GM18868 (cell line): Measurements from ENCODE around the gene SMYD3.
"Not testable (repeated sequence)": the region's sequence is repeated elsewhere in the genome, so short reads cannot be mapped to it uniquely, and the experiment has no call there.

ENCODE experiments used
- ATAC-seq: cut with Tn5 transposase; IDR thresholded peaks from one replicate; pipeline ENCODE4 v1.9.1; 2021; ENCODE audit warnings: mild to moderate bottlenecking, moderate library complexity; ENCODE audit not compliant: unreplicated experiment

The SMYD3 gene

DNA sequence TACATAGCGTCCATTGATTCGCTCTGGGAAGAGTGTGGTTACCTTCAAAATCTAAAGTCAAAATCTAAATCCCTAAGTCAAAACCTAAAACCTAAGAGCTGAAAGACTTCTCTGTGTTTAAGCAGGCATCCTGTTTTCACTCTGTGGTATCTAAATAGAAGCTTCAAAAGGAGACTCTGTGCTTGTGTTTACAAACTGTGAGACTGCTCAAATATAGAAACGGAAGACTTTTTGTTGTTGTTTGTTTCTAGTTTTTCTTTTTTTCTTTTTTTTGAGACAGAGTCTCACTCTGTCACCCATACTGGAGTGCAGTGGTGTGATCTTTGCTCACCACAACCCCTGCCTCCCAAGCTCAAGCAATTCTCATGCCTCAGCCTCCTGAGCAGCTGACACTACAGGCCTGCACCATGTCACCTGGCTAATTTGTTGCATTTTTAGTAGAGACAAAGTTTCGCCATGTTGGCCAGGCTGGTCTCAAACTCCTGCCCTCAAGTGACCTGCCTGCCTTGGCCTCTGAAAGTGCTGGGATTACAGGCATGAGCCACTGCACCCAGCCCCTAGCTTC, 425.9 kb downstream of the SMYD3 start:
- ATAC-seq: no peak

DNA sequence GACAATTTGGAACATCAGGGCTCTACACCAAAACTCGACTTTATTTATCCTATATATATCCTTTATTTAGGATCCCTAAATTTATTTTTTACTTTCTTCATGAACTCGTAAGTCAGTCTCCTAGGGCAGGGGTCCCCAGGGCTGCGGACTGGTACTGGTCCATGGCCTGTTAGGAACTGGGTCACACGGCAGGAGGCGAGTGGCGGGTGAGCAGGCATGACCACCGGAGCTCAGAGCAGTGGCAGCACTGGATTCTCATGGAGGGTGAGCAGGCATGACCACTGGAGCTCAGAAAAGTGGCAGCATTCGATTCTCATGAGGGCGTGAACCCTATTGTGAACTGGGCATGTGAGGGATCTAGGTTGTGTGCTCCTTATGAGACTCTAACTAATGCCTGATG, 427.0 kb downstream of the SMYD3 start:
- no peak for ATAC-seq

DNA sequence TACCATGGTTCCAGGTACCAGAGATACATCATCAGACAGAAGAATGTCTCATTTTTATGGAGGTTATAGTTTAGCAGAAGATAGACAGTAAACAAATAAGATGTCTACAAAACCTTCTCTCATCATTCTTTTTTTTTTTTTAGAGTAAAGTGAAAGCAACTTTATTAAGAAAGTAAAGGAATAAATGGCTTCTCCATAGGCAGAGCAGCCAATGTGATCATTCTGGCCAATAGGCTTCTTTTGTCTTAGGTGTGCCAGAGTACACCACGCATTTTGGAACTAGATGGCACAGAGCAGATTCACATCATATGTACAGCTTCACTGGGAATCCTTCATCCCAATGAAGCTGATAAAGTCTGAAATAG, 428.2 kb downstream of the SMYD3 start:
- no peak for ATAC-seq

DNA sequence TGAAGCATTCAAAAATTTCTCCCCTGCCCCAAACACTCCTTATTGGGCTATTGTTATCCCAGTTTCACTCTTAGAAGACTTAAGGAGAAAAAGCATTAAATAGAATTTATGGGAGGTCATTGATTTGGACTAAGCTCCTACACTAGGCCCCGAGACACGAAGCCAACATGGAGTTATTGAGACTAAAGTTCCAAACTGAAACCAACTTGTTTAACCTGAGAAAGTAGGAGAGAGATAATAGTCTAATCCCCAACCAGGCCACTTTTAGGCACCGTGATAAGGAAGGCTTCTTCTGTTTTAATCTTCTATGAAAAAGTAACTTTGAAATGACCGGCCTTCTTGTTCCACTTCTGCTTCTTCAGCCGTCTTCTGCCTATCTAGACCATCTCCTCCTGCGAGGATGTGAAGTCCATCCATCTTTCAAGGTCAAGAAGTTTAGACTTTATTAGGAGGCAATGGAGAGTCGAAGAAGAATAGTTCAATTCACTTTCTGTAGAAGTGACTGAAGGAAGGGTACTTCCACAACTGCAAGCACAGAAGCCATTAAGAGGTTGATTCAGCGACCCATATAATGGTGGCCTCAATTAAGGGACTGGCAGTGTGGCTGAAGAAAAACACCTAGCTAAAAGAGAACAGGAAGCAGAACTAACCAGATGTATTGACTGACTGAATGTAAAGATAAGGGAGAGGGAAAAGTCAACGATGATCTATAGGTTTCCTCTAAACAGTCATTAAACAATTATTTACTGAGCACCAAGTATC, 428.8 kb downstream of the SMYD3 start:
- no peak for ATAC-seq

DNA sequence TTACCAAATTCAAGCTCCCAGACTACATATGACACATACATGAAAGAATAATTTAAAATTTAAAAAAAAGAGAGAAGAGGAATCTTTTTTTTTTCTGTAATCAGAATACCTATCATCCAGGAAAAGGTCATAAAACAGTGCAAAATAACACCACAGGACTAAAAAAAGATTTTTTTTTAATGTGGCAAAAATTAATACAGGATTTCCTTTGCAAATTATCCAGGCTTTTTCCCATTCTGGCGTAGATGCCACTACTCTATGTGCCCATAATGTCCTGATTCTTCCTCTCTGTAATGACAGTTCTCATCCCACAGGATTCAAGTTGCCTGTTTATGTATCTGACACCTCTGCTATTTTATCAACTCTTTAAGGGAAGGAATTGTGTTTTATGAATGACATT, 429.6 kb downstream of the SMYD3 start:
- no peak for ATAC-seq

DNA sequence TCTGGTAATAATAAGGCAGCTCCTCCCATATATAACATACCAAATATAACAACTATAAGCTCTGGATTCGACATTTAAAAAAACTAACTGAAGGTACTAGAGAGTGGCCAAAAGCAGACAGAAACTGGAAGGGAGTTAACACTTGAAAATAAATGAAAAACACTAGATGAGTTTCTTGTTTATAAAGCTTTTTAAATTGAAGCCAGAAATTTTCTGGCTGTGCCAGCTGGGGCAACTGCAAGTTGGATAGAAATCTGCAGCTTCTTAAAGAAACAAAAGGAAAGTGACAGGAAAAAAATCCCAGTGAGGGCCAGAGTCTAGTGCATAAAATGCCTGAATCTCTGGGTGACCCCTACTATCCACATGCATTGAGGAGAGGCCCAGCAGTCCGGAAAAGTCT, 432.7 kb downstream of the SMYD3 start:
- no peak for ATAC-seq

DNA sequence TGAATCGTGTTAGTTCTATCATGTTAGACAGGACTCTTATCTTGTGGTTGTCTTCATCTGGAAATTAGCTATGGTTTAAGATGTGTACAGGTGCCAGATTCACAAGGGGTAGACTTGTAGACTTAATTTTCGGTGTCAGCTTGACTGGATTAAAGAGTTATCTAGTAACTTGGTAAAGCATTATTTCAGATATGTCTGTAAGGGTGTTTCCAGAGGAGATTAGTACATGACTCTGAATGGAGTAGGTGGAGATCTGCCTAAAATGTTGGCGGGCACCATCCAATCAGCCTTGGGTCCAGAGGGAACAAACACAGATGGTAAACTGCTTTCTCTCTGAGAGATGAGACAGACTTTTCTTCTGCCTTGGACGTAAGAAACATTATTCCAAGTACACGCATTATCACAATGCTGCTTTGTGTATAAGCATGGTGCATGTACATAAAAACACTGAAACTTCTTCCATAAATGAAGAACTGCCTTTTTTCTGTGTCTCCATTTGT, 434.6 kb downstream of the SMYD3 start:
- no peak for ATAC-seq

DNA sequence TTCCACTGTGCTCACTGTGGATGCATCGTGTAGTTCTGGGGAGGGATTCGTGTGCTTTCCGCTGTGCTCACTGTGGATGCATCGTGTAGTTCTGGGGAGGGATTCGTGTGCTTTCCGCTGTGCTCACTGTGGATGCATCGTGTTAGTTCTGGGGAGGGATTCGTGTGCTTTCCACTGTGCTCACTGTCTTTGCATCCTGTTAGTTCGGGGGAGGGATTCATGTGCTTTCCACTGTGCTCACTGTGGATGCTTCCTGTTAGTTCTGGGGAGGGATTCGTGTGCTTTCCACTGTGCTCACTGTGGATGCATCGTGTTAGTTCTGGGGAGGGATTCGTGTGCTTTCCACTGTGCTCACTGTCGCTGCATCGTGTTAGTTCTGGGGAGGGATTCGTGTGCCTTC, 435.1 kb downstream of the SMYD3 start:
- ATAC-seq: not testable (repeated sequence)

DNA sequence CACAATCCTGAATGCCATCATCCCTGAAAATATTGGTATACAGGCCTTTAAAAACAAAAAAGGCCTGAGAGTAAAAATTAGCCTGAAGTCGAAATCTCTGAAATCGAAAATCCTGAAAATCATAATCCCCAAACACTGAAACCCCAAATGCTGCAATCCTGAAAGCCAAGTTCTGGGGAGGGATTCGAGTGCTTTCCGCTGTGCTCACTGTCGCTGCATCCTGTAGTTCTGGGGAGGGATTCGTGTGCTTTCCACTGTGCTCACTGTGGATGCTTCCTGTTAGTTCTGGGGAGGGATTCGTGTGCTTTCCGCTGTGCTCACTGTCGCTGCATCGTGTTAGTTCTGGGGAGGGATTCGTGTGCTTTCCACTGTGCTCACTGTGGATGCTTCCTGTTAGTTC, 435.5 kb downstream of the SMYD3 start:
- ATAC-seq: not testable (repeated sequence)

DNA sequence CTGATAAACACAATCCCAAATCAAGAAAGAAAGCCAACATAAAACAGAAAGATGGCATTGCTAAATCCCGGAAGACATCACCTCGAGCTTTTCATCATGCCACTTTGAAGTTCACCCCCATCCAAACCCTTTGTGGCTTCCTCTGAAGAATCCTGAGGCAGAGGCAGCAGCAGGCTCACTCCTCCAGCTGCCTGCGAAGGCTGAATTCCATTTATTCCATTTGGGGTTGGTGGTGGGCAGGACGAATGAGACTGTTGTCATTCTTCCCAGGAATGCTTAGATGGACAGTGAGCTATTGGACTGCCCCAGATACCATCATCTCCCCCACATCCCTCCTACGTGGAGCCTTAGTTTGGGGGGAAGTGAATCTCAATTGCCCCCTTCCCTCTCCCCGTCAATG, 437.5 kb downstream of the SMYD3 start:
- no peak for ATAC-seq

DNA sequence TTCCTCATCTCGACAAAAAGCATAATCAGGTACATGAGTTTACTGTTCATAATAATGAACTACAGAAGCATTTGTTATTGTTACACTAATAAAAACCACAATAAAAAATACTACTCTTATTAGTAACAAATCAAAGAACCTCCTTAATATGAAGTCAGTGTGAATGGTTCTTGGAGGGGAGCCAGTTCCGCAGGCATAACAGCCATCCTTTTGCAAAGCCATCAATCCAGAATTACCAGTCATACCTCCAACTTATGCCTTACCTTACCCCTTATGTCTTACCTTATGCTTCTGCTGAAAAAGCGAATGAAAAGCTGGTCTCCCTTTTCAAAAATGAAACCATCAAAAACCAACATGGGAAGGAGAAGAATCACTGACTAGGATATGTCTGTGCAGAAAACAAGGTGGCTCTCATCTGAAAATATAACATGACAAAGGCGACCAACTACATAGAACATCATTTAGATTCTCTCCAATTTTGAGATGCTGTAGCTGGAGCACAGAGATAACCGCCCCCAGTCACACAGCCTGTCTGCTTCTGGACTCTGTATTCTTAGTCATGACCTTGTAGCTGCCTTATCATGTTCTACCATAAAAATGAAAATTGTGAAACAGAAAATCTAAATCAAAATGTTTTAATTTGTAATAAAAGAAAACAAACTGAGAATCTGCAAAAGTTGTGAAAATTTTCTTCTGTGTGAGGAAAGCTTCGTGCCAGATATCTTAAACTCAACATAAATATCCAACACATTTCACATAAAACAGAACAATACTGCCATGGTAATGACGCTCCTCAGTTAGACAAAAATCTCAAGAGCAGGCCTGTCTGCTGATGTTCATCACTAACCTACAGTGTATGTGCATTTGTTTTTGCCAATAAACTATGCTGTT, 438.2 kb downstream of the SMYD3 start:
- no peak for ATAC-seq

DNA sequence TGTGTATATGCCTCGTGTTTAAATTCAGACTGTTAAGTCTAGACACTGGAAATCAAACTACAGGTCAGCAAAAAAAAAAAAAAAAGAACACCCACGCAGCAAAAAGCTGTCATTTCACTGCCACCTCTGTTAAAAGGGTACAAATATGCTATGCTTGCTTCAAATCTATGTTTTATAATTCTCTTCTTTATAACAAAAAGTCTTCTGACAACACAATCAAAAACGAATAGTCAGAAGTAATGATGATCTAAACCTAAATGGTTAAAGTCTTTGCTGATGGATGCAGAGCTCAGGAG, 438.9 kb downstream of the SMYD3 start:
- ATAC-seq: no peak

DNA sequence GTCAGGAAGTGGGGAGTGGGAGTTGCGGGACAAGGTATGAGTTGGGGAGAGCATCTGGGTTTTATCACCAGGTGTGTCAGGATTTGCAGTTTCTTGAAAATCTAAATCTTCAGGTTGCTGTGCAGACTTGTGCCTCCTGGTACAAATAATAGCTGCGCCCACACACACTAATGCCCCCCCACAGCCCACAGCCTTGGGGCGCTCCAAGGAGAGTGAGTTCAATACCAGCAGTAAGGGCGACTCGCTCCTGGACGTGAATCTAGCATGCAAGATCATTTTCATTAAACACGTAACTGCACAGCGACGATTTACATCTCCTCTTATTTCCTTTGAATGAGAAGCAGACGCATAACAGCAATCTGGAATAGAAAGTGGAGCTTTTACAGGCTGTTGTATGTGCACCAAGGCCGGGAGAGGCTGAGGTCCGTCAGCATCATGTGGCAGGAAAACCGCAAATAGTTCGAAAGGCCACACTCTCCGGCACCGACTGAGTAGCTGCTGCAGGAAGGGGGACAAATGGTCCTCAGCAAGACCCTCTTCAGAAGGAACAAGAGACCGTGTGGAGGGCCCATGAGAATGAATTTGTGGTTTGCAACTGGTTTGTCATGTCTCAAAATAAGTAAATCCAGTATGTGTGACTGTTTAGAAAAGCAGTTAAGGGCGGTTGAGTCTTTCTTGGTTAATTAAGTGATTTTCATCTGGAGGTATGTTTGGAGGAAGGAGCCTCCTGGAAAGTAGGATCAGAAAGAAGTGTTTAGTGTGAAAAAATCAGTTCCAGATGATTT, 439.5 kb downstream of the SMYD3 start:
- ATAC-seq: no peak

DNA sequence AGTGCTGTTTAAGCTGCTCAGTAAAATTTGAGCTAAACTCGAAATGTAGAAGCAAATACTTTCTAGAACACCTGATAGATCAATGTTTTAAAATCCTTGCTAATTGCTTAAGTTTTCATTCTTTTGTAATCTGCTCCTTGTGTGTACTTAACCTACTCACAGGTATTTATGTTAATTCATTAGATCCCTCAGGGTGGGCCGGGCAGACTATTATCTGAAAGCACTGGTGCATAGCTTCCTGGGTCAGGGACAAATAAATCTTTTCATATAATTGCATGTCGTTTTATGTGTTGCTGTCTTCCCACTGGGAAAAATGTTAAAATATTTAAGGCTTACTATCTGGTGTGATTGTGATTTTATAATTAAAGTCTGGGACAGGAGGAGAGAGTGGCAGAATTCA, 440.5 kb downstream of the SMYD3 start:
- ATAC-seq: no peak

DNA sequence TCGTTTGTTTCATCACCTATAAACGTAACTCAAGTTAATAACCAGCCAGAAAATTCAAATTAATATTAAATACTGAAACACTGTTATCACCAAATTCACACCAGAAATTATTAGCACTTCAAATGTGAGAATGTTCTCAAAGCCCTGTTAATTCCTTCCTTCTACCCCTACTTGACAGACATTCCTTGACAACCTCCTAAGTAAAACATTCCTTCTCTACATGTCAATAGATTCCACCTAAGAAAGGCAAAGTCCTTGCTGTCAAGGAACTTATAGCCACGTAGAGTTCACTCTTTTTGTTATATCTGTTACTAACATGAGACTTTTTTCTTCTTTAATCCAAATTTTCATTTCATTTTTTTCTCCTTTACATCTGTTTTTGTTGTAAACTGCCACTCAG, 441.5 kb downstream of the SMYD3 start:
- no peak for ATAC-seq

DNA sequence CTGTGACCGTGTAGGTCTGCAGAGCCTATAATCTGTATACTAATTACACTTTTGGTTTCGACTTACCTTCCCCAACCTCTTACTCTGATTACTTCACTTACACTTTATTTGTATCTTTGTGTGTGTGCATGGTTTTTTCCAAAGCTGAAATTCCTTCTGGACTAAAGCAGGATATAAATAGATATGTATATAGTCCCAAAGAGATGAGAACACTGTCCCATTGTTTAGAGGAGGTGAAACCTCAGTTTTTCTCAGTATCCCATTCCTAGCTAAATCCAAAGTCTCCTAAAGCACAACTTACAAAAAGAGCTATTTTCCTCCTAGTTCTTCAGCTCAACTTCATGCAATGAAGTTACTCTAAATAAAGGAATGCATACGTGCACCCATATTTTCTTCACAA, 442.2 kb downstream of the SMYD3 start:
- ATAC-seq: no peak

DNA sequence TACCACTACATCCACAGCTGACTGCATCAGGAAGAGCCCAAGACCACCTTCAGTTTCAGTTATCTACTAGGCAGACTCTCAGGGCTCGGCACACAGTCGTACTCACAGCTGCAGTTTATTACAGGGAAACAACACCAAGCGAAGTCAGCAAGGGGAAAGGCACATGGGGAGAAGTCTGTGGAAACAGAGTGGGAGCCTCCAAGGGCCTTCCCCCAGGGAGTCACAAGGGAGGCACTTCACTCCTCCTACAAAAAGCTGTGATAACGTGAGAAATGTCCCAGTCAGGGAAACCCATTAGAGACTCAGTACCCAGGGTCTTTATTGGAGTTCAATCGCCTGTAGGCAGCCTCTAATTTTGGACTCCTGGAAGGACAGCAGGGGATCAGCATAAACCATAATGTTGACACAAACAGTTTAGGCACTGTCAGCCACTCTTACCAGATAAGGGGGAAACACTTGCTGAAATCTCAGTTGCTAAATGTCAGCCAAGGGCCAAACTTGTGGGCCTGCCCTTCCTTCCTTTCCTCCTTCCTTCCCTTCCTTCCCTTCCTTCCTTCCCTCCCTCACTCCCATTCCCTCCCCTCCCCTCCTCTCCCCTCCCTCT, 444.0 kb downstream of the SMYD3 start:
- no peak for ATAC-seq

DNA sequence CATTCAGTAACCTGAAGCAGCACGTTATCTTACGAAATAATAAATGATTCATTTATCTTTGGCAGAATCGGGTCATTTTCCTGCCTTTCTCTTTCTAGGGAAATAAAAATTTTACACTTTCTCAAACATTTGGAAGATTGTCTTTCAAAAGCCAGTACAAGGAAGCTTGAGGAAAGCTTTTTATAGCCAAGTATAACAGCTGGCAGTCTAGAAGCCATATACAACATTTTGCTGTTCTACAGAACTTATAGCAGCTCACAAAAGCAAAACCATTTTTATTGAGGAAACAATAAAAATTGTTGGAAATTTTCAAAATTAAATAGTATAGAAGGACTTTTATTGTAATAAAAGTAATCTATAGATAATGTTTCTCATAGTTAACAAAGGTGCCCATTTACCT, 448.6 kb downstream of the SMYD3 start:
- no peak for ATAC-seq

DNA sequence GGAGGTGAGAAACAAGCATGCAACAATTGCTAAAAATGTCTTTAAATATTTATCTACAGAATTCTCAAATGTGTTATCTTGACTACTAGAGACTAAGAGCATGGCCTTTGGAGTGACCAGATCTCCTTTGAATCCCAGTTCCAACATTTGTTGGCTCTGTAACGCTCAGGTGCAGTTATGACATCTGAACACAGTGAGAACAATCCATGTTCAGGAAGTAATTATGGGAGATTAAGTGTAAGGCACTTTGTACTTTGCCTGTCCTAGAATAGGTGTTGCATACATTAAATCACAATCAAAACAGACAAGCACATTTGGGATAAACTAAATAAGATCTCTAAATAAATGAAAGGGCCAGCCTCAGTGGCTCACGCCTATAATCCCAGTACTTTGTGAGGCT, 454.5 kb downstream of the SMYD3 start:
- ATAC-seq: no peak

DNA sequence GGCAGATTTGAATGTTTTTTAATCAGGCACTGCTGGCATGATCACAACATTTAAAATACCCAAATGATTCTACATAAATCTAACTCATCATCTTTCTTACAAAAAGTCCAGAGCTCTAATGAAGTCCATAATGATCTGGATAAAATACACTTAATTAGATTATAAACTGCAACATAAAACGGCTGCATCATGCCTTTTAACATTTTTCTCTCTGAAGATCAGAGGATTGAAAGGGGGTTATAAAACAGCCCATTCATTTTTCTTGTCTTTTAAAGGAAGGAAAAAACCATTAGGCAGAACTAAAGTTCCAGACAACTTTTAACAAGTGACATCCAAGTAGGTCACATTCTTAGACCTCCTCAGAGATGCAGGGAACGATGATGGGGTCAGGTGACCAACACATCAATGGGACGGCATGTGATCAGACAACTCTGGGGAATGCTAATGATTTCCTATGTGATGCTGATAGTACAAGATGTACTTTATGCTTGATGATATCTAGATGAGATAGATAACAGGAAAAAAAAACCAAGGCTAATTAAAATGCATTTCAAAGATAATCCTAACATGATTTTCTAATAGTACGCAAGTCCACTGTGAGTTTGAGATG, 455.1 kb downstream of the SMYD3 start:
- ATAC-seq: no peak
